ENCODE measurements around the gene HIVEP2.

Gene HIVEP2

DNA sequence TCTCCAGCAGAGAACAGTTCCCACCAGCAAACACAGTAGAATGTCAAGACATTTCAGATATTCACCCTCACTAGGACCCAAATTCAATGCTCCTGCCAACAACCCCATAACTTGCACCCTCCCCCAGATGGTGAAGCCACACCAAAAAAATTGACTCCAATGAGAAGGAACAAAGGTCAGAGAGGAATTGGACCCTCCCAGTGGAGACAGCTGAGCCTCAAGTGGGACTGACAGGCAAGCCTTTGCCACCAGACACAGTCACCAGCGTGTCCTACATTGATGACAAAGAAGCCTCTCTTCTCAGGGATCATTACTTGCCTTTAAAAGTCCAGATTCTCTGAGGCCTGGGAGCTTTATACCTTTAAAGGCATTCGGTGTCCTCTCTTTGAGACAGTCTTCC is 64.8 kb downstream of the HIVEP2 start:
- no peak overlapping the region for H3K4me3 ChIP-seq (ENCODE audit: low read depth, low read length)
- peaks cover 28% of the 10 kb centered on the region for H3K4me1 ChIP-seq (ENCODE audit: control insufficient read depth, insufficient read depth, low read length, unreplicated experiment)
- peaks cover 4% of the 10 kb centered on the region; the same call in 1 of the 2 replicates for H3K36me3 ChIP-seq (ENCODE audit: insufficient read depth, low read length)
- H2AFZ ChIP-seq (ENCODE audit: low read length, unreplicated experiment): no peak overlapping the region
- no peak overlapping the region for H3K27ac ChIP-seq (ENCODE audit: low read depth, low read length)
- H3K27me3 ChIP-seq (ENCODE audit: insufficient read depth, low read length): no peaks in the 10 kb centered on the region
- H3K79me2 ChIP-seq (ENCODE audit: control insufficient read depth, insufficient read depth, low read length, unreplicated experiment): peaks cover 48% of the 10 kb centered on the region

DNA sequence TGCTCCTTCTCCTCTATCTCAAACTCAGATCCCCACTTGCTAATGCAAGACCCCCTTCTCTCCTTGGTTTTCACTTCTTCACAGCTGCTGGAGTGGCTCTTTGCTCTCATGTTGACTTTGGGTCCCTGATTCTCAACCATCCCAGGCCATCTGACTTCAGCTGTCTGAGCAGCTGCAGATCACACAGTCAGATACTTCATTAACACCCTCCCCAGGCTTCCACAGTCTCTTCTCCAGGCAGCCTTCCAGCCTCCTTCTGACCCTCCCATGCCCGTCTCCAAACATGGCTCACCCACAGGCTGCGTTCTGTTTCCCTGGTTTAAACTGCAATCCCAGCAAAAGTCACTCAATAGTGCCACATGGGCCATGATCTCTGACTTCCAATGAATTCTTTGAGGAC is 65.4 kb downstream of the HIVEP2 start:
- no peak overlapping the region for H3K27ac ChIP-seq (ENCODE audit: low read depth, low read length)
- peaks cover 4% of the 10 kb centered on the region; the same call in 1 of the 2 replicates for H3K36me3 ChIP-seq (ENCODE audit: insufficient read depth, low read length)
- no peak overlapping the region for H3K4me3 ChIP-seq (ENCODE audit: low read depth, low read length)
- H2AFZ ChIP-seq (ENCODE audit: low read length, unreplicated experiment): no peak overlapping the region
- peaks cover 27% of the 10 kb centered on the region for H3K4me1 ChIP-seq (ENCODE audit: control insufficient read depth, insufficient read depth, low read length, unreplicated experiment)
- H3K79me2 ChIP-seq (ENCODE audit: control insufficient read depth, insufficient read depth, low read length, unreplicated experiment): peaks cover 48% of the 10 kb centered on the region
- no peaks in the 10 kb centered on the region for H3K27me3 ChIP-seq (ENCODE audit: insufficient read depth, low read length)

DNA sequence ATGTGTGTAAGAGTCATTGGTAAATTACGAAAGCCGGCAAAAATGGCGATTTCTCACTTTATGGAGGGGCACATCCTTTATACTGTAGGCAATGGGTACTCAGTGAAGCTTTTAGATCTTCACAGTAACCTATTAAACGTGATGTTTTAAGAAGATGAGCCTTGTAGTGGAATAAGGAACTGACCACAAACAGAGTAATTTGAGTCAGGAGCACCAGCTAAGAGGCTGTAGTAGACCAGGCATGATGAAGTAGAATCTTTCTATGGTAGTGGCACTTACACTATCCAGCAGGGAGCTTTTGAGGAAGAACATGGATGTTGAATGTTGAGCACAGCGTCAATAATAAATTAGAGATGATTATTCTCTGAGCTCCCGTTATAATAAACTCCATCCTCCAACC is 65.9 kb downstream of the HIVEP2 start:
- Histone ChIP-seq H3K27ac (ENCODE audit: low read depth, low read length) (no peak overlapping the region), H2AFZ (ENCODE audit: low read length, unreplicated experiment) (no peak overlapping the region), H3K4me3 (ENCODE audit: low read depth, low read length) (no peak overlapping the region), H3K27me3 (ENCODE audit: insufficient read depth, low read length) (no peaks in the 10 kb centered on the region), H3K79me2 (ENCODE audit: control insufficient read depth, insufficient read depth, low read length, unreplicated experiment) (peaks cover 44% of the 10 kb centered on the region), H3K36me3 (ENCODE audit: insufficient read depth, low read length) (peaks cover 4% of the 10 kb centered on the region; the same call in 1 of the 2 replicates), H3K4me1 (ENCODE audit: control insufficient read depth, insufficient read depth, low read length, unreplicated experiment) (peaks cover 24% of the 10 kb centered on the region)

DNA sequence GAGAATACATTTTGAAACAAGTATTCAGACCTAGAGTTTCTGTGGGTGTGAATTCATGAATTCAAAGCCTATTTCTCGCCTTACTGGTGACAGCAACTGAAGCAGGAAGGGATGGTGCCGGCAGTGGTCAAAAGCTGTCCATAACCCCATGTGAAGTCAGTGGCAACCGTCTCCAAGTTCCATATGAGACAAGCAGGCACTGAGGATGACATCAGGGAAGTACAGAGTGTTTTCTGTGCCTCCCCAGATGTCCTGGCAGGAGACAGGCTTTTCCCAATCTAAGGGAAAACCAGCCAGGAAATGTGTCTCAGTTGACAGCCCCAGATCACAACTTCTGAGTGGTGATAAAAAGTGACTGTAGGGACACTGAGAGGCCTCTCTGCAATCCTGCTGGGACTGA is 66.6 kb downstream of the HIVEP2 start:
- Histone ChIP-seq H3K36me3 (ENCODE audit: insufficient read depth, low read length) (peaks cover 4% of the 10 kb centered on the region; the same call in 1 of the 2 replicates), H3K4me1 (ENCODE audit: control insufficient read depth, insufficient read depth, low read length, unreplicated experiment) (peaks cover 22% of the 10 kb centered on the region), H3K27me3 (ENCODE audit: insufficient read depth, low read length) (no peaks in the 10 kb centered on the region), H3K79me2 (ENCODE audit: control insufficient read depth, insufficient read depth, low read length, unreplicated experiment) (peaks cover 40% of the 10 kb centered on the region), H2AFZ (ENCODE audit: low read length, unreplicated experiment) (no peak overlapping the region), H3K27ac (ENCODE audit: low read depth, low read length) (no peak overlapping the region), H3K4me3 (ENCODE audit: low read depth, low read length) (no peak overlapping the region)

DNA sequence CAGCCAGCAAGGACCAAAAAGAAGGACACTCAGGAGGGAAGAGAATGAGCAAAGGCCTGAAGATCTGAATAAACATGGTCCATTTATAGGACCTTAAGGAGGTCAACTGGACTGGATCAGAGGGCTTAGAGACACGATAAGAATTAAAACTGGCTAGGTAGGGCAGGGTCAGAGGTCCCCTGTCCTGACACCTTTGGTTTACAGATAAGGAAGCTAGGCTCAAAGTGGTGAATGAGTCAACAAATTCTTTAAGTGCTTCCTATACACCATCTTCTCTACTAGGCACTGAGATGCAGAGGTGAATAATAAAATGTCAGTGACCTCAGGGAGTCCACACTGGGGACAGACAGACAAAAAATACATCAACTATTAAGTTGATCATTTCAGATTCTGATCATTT is 70.3 kb downstream of the HIVEP2 start:
- Histone ChIP-seq H3K4me1 (ENCODE audit: control insufficient read depth, insufficient read depth, low read length, unreplicated experiment) (peaks cover 36% of the 10 kb centered on the region), H2AFZ (ENCODE audit: low read length, unreplicated experiment) (no peak overlapping the region), H3K79me2 (ENCODE audit: control insufficient read depth, insufficient read depth, low read length, unreplicated experiment) (peaks cover 42% of the 10 kb centered on the region), H3K27me3 (ENCODE audit: insufficient read depth, low read length) (no peaks in the 10 kb centered on the region), H3K4me3 (ENCODE audit: low read depth, low read length) (no peak overlapping the region), H3K36me3 (ENCODE audit: insufficient read depth, low read length) (peaks cover 4% of the 10 kb centered on the region; the same call in 1 of the 2 replicates), H3K27ac (ENCODE audit: low read depth, low read length) (peak overlapping the region; percentile 11; the same call in 1 of the 2 replicates)

DNA sequence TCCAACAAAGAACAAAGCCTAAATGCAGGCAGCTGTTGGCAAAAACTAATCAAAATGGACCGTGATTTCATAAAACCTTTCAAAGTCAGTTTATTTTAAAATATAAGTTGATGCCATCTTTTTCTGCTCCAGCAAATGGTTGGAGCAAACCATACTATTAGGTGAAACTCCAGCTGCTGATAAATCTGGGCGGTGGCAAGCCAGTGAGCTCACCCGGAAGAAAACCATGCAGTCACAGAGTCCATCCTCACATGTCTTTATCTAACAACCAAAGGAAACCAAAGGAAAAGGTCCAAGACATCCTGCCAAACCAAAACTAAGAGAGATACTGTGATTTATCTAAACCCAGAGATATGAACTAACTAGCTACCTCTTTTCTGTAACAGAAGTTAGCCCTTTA is 72.6 kb downstream of the HIVEP2 start:
- Histone ChIP-seq H3K4me3 (ENCODE audit: low read depth, low read length) (peak overlapping the region; percentile 2; the same call in 1 of the 2 replicates), H3K4me1 (ENCODE audit: control insufficient read depth, insufficient read depth, low read length, unreplicated experiment) (peaks cover 52% of the 10 kb centered on the region), H3K36me3 (ENCODE audit: insufficient read depth, low read length) (no peaks in the 10 kb centered on the region), H2AFZ (ENCODE audit: low read length, unreplicated experiment) (peak overlapping the region; percentile 4), H3K27ac (ENCODE audit: low read depth, low read length) (peak overlapping the region; percentile 68), H3K79me2 (ENCODE audit: control insufficient read depth, insufficient read depth, low read length, unreplicated experiment) (peaks cover 31% of the 10 kb centered on the region), H3K27me3 (ENCODE audit: insufficient read depth, low read length) (no peaks in the 10 kb centered on the region)

DNA sequence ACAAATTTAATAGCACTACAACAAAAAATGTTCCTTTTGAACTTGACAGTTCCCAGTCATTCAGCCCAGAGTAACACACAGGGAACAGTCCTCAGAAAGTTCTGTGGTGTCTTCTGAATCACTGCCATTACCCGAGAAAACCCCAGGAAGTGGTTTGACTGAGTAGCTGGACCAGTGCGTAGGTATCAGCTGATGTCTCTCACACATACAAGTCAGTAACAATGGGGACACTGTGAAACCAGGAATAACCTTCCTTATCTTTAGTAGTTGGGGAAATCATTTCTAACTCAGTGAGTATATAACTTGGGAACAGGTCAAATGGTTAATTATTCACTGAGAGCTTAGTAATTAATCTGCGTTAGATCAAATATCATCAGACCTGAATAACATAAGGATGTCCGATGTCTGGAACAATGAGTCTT is 73.1 kb downstream of the HIVEP2 start:
- Histone ChIP-seq H3K4me3 (ENCODE audit: low read depth, low read length) (peak overlapping the region; percentile 2; the same call in 1 of the 2 replicates), H3K27me3 (ENCODE audit: insufficient read depth, low read length) (no peaks in the 10 kb centered on the region), H3K79me2 (ENCODE audit: control insufficient read depth, insufficient read depth, low read length, unreplicated experiment) (peaks cover 34% of the 10 kb centered on the region), H3K4me1 (ENCODE audit: control insufficient read depth, insufficient read depth, low read length, unreplicated experiment) (peaks cover 57% of the 10 kb centered on the region), H3K36me3 (ENCODE audit: insufficient read depth, low read length) (no peaks in the 10 kb centered on the region), H3K27ac (ENCODE audit: low read depth, low read length) (peak overlapping the region; percentile 68), H2AFZ (ENCODE audit: low read length, unreplicated experiment) (peak overlapping the region; percentile 4)

DNA sequence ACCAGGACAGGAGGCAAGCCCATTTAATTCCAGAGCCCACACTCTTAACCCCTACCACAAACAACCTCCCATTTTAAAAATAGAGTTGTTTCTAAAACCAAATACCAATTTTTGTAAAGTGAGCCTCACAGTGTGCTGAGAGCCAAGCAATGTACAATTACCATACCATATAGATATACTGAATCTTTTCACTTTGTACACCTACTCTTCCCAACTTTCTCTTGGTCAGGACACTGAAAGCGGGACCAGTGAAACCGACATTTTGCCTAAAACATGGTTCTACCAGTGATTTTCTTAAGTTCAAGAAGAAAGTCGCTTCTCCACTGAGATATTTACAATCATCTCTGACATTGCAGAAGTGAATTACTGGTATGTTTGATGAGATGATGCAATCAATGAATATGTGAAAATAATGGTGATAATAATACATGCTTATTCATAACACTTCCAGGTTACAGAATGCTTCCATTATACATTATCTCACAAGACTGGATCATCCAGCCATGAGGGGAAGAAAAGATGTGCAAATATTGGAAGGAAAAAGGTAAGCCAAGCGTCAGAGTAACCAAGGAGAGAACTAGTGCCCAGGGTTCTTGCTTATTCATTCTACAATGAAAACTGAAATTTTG is 74.1 kb downstream of the HIVEP2 start:
- peaks cover 59% of the 10 kb centered on the region for H3K4me1 ChIP-seq (ENCODE audit: control insufficient read depth, insufficient read depth, low read length, unreplicated experiment)
- peaks cover 39% of the 10 kb centered on the region for H3K79me2 ChIP-seq (ENCODE audit: control insufficient read depth, insufficient read depth, low read length, unreplicated experiment)

DNA sequence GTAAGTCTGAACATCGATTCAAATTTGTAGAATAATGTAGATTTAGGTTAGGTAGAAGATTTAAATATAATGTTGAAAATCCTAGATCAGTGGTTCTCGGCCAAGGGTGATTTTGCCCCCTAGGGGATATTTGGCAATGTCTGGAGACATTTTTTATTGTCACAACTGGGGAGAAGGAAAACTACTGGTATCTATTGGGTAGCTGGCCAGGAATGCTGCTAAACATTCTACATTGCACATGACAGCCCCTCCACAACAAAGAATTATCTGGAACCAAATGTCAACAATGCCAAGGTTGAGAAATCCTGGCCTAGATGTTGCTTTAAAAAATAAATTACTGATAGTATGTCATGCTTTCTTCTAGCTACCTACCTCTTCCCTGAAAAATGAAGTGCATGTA is 76.1 kb downstream of the HIVEP2 start:
- H3K27me3 ChIP-seq (ENCODE audit: insufficient read depth, low read length): no peaks in the 10 kb centered on the region
- peaks cover 40% of the 10 kb centered on the region for H3K79me2 ChIP-seq (ENCODE audit: control insufficient read depth, insufficient read depth, low read length, unreplicated experiment)
- no peak overlapping the region for H2AFZ ChIP-seq (ENCODE audit: low read length, unreplicated experiment)
- H3K4me3 ChIP-seq (ENCODE audit: low read depth, low read length): no peak overlapping the region
- H3K36me3 ChIP-seq (ENCODE audit: insufficient read depth, low read length): no peaks in the 10 kb centered on the region
- H3K27ac ChIP-seq (ENCODE audit: low read depth, low read length): peak overlapping the region; percentile 40; the same call in 1 of the 2 replicates
- peaks cover 50% of the 10 kb centered on the region for H3K4me1 ChIP-seq (ENCODE audit: control insufficient read depth, insufficient read depth, low read length, unreplicated experiment)

More for the DNA sequence above, 74.1 kb downstream of the HIVEP2 start:
- Histone ChIP-seq H3K27me3 (ENCODE audit: insufficient read depth, low read length) (no peaks in the 10 kb centered on the region), H2AFZ (ENCODE audit: low read length, unreplicated experiment) (no peak overlapping the region), H3K4me3 (ENCODE audit: low read depth, low read length) (no peak overlapping the region), H3K27ac (ENCODE audit: low read depth, low read length) (peak overlapping the region; percentile 21; the same call in 1 of the 2 replicates), H3K36me3 (ENCODE audit: insufficient read depth, low read length) (no peaks in the 10 kb centered on the region)

DNA sequence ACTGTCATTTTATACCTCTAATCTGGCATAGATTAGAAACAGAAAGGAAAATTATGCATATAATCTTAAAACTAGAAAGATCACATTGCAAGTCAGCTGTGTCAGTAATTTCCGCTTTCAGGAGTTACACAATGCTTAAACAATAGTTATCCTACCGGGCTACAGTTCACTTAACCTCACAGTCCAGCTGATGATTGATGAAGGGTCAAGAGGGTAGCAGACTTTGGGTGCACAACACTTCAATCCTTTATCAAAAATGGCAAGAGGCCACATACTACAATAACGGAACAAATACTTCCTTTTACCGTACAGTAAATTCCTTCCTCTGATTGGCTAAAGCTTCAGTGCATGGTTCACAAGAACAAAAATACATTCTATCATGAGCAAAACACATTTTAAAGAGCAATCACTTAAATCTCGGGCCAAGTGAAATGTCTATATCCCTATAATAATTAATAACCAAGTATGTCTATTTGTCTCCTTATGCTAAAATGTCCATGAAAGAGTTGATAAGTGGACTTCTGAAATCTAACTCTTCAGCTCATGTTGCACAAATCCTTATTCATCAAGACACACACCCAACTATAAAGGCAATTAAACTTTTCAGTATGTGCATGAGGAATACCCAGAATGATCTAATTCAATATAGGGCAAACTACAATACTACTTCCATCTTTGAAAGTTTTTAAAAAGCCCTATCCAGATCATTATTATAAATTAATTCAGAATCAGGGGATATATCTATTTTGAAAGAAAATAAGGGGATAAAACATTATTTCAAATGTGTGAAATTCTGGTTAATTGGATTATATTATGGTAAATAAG is 76.8 kb downstream of the HIVEP2 start:
- Histone ChIP-seq H3K4me3 (ENCODE audit: low read depth, low read length) (peak overlapping the region; percentile 55), H3K79me2 (ENCODE audit: control insufficient read depth, insufficient read depth, low read length, unreplicated experiment) (peaks cover 40% of the 10 kb centered on the region), H3K27ac (ENCODE audit: low read depth, low read length) (peak overlapping the region; percentile 40), H2AFZ (ENCODE audit: low read length, unreplicated experiment) (no peak overlapping the region), H3K27me3 (ENCODE audit: insufficient read depth, low read length) (no peaks in the 10 kb centered on the region), H3K36me3 (ENCODE audit: insufficient read depth, low read length) (no peaks in the 10 kb centered on the region), H3K4me1 (ENCODE audit: control insufficient read depth, insufficient read depth, low read length, unreplicated experiment) (peaks cover 47% of the 10 kb centered on the region)
